Measurements from ENCODE around the gene GMCL1. TPM values are rescaled to one million over a fixed set of nuclear protein-coding genes. Genes with fewer than 3 reads are reported as not detected.

Gene GMCL1
- total and polyA plus RNA-seq, 9 of the 15 experiments (the other 6 are each of a cell fraction or from before 2014, with no cell fraction given): 7.0 to 27.3 (median 15.4) TPM

DNA sequence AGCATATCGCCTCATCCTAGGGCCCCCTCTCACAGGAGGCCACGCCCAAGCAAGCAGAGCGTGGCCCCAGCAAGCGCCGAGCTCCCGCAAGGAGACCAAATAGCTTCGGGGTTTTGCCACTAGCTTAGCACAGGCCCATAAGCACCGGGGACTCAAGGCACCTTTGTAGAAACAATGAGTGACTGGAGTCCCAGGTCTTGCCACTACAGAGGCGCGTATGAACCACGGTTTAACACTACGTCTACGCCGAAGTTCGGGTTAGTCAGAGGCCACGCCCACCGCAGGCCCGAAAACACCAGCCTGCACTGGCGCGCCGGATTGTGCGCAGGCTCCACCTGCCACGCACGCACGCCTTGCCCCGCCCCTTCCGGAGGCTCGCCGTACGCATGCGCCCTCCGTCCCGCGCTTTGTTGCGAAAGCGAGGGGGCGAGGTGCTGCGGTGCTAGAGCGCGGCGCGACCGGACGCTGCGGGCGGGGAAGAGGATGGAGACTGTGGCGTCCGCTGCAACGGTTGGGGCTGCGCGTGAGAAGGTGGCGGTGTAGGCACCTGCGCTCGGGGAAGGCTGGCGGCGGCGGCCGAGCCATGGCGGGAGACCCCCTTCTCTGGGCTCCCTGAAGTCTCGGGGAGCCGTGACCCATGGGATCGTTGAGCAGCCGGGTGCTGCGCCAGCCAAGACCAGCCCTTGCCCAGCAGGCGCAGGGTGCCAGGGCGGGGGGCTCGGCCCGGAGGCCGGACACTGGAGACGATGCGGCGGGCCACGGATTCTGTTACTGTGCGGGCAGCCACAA lies at the start of gene GMCL1 (continued):
- TF ChIP-seq, protein P1, sequence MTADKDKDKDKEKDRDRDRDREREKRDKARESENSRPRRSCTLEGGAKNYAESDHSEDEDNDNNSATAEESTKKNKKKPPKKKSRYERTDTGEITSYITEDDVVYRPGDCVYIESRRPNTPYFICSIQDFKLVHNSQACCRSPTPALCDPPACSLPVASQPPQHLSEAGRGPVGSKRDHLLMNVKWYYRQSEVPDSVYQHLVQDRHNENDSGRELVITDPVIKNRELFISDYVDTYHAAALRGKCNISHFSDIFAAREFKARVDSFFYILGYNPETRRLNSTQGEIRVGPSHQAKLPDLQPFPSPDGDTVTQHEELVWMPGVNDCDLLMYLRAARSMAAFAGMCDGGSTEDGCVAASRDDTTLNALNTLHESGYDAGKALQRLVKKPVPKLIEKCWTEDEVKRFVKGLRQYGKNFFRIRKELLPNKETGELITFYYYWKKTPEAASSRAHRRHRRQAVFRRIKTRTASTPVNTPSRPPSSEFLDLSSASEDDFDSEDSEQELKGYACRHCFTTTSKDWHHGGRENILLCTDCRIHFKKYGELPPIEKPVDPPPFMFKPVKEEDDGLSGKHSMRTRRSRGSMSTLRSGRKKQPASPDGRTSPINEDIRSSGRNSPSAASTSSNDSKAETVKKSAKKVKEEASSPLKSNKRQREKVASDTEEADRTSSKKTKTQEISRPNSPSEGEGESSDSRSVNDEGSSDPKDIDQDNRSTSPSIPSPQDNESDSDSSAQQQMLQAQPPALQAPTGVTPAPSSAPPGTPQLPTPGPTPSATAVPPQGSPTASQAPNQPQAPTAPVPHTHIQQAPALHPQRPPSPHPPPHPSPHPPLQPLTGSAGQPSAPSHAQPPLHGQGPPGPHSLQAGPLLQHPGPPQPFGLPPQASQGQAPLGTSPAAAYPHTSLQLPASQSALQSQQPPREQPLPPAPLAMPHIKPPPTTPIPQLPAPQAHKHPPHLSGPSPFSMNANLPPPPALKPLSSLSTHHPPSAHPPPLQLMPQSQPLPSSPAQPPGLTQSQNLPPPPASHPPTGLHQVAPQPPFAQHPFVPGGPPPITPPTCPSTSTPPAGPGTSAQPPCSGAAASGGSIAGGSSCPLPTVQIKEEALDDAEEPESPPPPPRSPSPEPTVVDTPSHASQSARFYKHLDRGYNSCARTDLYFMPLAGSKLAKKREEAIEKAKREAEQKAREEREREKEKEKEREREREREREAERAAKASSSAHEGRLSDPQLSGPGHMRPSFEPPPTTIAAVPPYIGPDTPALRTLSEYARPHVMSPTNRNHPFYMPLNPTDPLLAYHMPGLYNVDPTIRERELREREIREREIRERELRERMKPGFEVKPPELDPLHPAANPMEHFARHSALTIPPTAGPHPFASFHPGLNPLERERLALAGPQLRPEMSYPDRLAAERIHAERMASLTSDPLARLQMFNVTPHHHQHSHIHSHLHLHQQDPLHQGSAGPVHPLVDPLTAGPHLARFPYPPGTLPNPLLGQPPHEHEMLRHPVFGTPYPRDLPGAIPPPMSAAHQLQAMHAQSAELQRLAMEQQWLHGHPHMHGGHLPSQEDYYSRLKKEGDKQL (CRISPR knock-in tag; IDR thresholded peaks at IDR 0.05; ENCODE audit: borderline replicate concordance): no peak
- peak; percentile 89 for TF ChIP-seq EGR1 (conservative IDR thresholded peaks at IDR 0.05)
- peak; percentile 80; the same call in 1 of the 2 replicates for TF ChIP-seq NR2C2 (CRISPR knock-in tag; IDR thresholded peaks at IDR 0.05)
- peak; percentile 70 for TF ChIP-seq NR2C2 (tag; IDR thresholded peaks at IDR 0.05)
- TF ChIP-seq, protein P2, sequence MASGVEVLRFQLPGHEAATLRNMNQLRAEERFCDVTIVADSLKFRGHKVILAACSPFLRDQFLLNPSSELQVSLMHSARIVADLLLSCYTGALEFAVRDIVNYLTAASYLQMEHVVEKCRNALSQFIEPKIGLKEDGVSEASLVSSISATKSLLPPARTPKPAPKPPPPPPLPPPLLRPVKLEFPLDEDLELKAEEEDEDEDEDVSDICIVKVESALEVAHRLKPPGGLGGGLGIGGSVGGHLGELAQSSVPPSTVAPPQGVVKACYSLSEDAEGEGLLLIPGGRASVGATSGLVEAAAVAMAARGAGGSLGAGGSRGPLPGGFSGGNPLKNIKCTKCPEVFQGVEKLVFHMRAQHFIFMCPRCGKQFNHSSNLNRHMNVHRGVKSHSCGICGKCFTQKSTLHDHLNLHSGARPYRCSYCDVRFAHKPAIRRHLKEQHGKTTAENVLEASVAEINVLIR (CRISPR knock-in tag; IDR thresholded peaks at IDR 0.05): peak; percentile 77
- TF ChIP-seq MAFF (IDR thresholded peaks at IDR 0.05; ENCODE audit: low read length): no peak
- TF ChIP-seq, protein P3, sequence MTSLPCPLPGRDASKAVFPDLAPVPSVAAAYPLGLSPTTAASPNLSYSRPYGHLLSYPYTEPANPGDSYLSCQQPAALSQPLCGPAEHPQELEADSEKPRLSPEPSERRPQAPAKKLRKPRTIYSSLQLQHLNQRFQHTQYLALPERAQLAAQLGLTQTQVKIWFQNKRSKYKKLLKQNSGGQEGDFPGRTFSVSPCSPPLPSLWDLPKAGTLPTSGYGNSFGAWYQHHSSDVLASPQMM (CRISPR knock-in tag; IDR thresholded peaks at IDR 0.05): no peak
- no peak for TF ChIP-seq ZNF589 (CRISPR knock-in tag; IDR thresholded peaks at IDR 0.05; ENCODE audit: low read depth)
- no peak for TF ChIP-seq MCM2 (IDR thresholded peaks at IDR 0.05; ENCODE audit: low read depth)
- no peak for TF ChIP-seq HLTF (IDR thresholded peaks at IDR 0.05)
- TF ChIP-seq CHD4 (IDR thresholded peaks at IDR 0.05; ENCODE audit: insufficient read depth, insufficient replicate concordance, low read depth, low read length, poor library complexity, severe bottlenecking): no peak
- TF ChIP-seq KHSRP (IDR thresholded peaks at IDR 0.05): no peak
- TF ChIP-seq, protein P4, sequence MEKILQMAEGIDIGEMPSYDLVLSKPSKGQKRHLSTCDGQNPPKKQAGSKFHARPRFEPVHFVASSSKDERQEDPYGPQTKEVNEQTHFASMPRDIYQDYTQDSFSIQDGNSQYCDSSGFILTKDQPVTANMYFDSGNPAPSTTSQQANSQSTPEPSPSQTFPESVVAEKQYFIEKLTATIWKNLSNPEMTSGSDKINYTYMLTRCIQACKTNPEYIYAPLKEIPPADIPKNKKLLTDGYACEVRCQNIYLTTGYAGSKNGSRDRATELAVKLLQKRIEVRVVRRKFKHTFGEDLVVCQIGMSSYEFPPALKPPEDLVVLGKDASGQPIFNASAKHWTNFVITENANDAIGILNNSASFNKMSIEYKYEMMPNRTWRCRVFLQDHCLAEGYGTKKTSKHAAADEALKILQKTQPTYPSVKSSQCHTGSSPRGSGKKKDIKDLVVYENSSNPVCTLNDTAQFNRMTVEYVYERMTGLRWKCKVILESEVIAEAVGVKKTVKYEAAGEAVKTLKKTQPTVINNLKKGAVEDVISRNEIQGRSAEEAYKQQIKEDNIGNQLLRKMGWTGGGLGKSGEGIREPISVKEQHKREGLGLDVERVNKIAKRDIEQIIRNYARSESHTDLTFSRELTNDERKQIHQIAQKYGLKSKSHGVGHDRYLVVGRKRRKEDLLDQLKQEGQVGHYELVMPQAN (IDR thresholded peaks at IDR 0.05; ENCODE audit: borderline replicate concordance): peak; percentile 49
- no peak for TF ChIP-seq ZKSCAN3 (CRISPR knock-in tag; IDR thresholded peaks at IDR 0.05)
- TF ChIP-seq, protein P5, sequence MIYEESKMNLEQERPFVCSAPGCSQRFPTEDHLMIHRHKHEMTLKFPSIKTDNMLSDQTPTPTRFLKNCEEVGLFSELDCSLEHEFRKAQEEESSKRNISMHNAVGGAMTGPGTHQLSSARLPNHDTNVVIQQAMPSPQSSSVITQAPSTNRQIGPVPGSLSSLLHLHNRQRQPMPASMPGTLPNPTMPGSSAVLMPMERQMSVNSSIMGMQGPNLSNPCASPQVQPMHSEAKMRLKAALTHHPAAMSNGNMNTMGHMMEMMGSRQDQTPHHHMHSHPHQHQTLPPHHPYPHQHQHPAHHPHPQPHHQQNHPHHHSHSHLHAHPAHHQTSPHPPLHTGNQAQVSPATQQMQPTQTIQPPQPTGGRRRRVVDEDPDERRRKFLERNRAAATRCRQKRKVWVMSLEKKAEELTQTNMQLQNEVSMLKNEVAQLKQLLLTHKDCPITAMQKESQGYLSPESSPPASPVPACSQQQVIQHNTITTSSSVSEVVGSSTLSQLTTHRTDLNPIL (CRISPR knock-in tag; IDR thresholded peaks at IDR 0.05): no peak
- no peak for TF ChIP-seq U2AF1 (optimal IDR thresholded peaks at IDR 0.05; ENCODE audit: low read depth, low read length)
